Measurements from ENCODE around the gene STAMBPL1.
A peak's percentile ranks its signal among the peaks of the same experiment; 100 is the strongest.

STAMBPL1 gene

DNA sequence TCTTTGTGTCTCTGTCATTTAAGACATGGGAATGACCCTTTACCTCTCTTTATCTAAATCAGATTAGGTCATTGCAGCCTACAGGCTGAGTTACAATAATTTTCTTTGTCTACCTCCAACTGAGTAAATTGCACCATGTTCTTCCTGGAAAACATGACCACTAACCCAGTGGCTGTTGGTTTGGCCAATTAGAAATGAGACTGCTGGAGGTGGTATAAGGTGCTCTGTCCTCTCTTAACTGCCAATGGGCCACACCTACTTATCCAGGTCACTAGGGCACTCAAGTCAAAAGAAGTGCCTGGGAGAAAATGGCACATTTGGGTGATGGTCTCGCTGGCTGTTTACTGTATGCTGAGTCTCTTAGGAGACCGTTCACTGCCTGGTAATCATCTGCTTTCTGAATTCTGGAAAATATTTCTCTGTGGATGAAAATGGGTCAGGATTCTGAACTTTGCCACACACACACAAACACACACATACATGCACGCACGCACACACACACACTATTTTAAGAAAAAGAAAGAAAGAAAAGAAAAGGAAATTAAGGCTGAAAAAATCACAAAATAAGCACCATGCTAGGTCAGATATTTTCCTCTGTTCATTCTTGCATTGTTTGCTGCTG is 16.4 kb downstream of the STAMBPL1 start:
- DNase-seq (ENCODE audit: low read depth, low spot score) = no peak
- Histone ChIP-seq H3K36me3 (ENCODE audit: insufficient read depth, low read length) (no peaks in the 10 kb centered on the region), H3K4me3 (no peak overlapping the region), H3K9ac (ENCODE audit: insufficient read length) (no peak overlapping the region), H3K27ac (no peak overlapping the region), H3K9me3 (ENCODE audit: low read depth, low read length) (no peaks in the 10 kb centered on the region)
- TF ChIP-seq EZH2 (IDR thresholded peaks at IDR 0.05) = no peak
- TF ChIP-seq FOXP2 (optimal IDR thresholded peaks at IDR 0.05; ENCODE audit: control extremely low read depth, extremely low read length, insufficient read depth) = no peak
- no peak for TF ChIP-seq POLR2AphosphoS5 (IDR thresholded peaks at IDR 0.05; ENCODE audit: borderline replicate concordance, low read depth, low read length)

DNA sequence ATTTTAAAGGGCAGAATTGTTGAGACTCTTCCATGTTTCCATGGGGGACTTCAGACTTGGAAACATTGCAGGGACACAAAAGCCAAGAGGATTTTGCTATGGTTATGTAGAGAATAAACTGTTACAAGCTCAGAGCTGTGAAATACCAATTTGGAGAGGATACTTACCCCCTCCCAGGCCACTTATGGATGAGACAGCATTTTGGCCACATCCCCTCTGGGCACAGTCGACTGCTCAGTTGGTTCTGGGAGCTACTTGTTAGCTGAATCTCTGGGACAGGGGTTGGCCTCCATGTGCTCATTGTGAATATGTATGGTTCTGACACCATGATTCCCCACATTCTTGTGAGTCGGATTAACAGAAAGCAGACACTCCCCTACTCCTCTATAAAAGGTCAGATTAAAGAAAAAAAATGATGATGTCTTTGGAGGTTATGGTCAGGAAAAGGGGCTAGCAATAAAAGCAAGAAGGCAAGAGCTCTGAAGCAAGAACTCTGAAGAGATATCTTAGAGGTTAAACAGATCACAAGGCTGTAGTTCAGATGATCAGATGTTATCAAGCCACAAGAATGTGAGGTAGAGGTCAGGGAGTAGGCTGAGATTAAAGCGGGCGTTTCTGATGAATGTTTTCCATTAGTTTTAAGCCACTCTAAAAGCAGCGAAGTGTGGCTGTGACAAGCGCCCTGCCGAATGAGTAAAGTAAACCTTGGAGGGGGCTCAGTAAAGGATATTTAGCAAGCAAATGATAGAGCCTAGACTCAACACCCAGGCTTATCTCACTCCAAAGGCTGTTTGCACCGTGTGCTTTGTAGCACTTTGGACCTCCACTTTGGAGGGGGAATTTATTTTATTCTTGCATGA is 17.2 kb downstream of the STAMBPL1 start:
- TF ChIP-seq POLR2AphosphoS5 (IDR thresholded peaks at IDR 0.05; ENCODE audit: borderline replicate concordance, low read depth, low read length) = no peak
- TF ChIP-seq EZH2 (IDR thresholded peaks at IDR 0.05) = no peak
- no peak for TF ChIP-seq FOXP2 (optimal IDR thresholded peaks at IDR 0.05; ENCODE audit: control extremely low read depth, extremely low read length, insufficient read depth)
- H3K4me3 ChIP-seq = no peak overlapping the region
- no peak overlapping the region for H3K27ac ChIP-seq
- no peak for DNase-seq (ENCODE audit: low read depth, low spot score)
- H3K36me3 ChIP-seq (ENCODE audit: insufficient read depth, low read length) = no peaks in the 10 kb centered on the region
- no peaks in the 10 kb centered on the region for H3K9me3 ChIP-seq (ENCODE audit: low read depth, low read length)
- H3K9ac ChIP-seq (ENCODE audit: insufficient read length) = no peak overlapping the region

DNA sequence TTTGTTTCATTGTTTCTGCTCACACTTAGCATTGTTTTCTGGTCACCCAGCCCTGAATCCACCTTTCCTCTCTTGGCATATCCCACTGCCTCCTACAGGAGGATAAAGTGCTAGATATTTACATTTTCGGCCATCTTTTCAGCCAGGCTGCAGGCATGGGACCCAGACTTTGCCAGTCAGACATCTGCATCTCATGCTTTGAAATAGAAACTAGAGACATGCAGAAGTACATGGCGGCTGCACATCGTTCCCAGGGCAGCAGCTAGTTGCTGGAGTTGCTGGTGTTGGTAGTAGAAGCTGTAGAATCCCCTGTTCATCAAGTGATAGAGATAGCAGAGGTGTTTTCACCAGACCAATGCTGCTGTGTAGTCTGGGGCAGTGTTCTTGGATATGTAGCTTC is 18.7 kb downstream of the STAMBPL1 start:
- Histone ChIP-seq H3K27ac (no peak overlapping the region), H3K9me3 (ENCODE audit: low read depth, low read length) (no peaks in the 10 kb centered on the region), H3K9ac (ENCODE audit: insufficient read length) (no peak overlapping the region), H3K4me3 (no peak overlapping the region), H3K36me3 (ENCODE audit: insufficient read depth, low read length) (no peaks in the 10 kb centered on the region)
- TF ChIP-seq EZH2 (IDR thresholded peaks at IDR 0.05) (no peak), POLR2AphosphoS5 (IDR thresholded peaks at IDR 0.05; ENCODE audit: borderline replicate concordance, low read depth, low read length) (no peak)
- no peak for DNase-seq (ENCODE audit: low read depth, low spot score)

DNA sequence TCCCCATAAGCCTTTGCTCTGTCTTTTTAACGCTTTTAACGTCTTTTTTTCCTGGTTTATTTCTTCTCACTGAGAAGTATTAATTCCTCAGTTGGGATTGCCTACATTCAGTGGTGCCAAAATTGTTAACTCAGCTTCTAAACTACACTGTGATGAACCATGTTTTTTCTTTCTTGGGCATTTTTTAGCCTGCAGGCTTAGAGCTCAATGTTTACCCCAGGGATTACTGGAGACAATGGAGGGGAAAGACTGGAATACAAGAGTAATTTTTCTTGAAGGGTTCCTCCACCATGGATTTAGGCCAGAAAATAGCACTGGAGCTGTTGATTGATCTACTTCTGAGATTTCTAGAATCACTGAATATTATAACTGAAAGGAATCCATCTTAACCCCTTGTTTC is 19.8 kb downstream of the STAMBPL1 start:
- no peaks in the 10 kb centered on the region for H3K36me3 ChIP-seq (ENCODE audit: insufficient read depth, low read length)
- H3K4me3 ChIP-seq = no peak overlapping the region
- TF ChIP-seq FOXP2 (optimal IDR thresholded peaks at IDR 0.05; ENCODE audit: control extremely low read depth, extremely low read length, insufficient read depth) = no peak
- TF ChIP-seq EZH2 (IDR thresholded peaks at IDR 0.05) = no peak
- no peak for TF ChIP-seq POLR2AphosphoS5 (IDR thresholded peaks at IDR 0.05; ENCODE audit: borderline replicate concordance, low read depth, low read length)
- 0 out of 2 replicates have a peak overlapping the region, but pooled peaks have one; percentile 31 for H3K27ac ChIP-seq
- no peak overlapping the region for H3K9ac ChIP-seq (ENCODE audit: insufficient read length)
- H3K9me3 ChIP-seq (ENCODE audit: low read depth, low read length) = no peaks in the 10 kb centered on the region
- DNase-seq (ENCODE audit: low read depth, low spot score) = no peak

DNA sequence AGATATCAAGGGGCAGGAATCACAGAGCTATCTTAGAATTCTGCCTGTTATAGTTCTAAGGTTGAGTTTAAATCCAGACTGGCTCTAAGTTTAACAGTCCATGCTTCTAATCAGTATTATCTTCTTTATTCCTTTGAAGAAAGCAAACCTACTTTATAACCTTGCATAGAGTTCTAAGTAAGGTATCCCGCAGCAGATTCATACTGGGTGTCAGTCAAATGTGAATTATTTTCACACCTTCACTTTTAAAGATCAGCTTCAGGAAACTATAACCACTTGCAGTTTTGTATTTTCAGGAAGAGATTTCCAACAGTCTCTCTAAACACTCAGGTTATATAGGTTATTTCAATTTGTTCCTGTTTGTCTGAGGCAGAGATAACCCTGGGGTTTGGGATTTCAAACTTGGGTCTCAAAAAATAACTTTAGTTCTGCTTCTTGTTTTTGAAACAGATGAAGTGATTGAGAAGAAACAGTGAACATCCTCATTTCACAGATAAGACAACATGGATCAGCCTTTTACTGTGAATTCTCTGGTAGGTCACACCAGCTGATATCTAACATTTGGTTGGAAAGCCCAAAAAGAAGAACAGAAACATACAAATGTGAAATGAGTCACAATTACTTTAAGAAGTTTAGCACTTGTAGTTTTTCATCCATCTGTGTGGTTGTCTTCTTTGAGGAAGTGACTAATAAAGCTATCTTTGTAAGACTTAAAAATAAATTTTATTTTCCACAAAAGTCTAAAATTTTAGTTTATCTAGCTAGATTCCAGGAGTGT is 21.4 kb downstream of the STAMBPL1 start:
- no peaks in the 10 kb centered on the region for H3K9me3 ChIP-seq (ENCODE audit: low read depth, low read length)
- H3K27ac ChIP-seq = no peak overlapping the region
- no peak for TF ChIP-seq POLR2AphosphoS5 (IDR thresholded peaks at IDR 0.05; ENCODE audit: borderline replicate concordance, low read depth, low read length)
- TF ChIP-seq EZH2 (IDR thresholded peaks at IDR 0.05) = no peak
- no peak for TF ChIP-seq FOXP2 (optimal IDR thresholded peaks at IDR 0.05; ENCODE audit: control extremely low read depth, extremely low read length, insufficient read depth)
- no peaks in the 10 kb centered on the region for H3K36me3 ChIP-seq (ENCODE audit: insufficient read depth, low read length)
- no peak for DNase-seq (ENCODE audit: low read depth, low spot score)
- H3K9ac ChIP-seq (ENCODE audit: insufficient read length) = no peak overlapping the region
- H3K4me3 ChIP-seq = no peak overlapping the region

DNA sequence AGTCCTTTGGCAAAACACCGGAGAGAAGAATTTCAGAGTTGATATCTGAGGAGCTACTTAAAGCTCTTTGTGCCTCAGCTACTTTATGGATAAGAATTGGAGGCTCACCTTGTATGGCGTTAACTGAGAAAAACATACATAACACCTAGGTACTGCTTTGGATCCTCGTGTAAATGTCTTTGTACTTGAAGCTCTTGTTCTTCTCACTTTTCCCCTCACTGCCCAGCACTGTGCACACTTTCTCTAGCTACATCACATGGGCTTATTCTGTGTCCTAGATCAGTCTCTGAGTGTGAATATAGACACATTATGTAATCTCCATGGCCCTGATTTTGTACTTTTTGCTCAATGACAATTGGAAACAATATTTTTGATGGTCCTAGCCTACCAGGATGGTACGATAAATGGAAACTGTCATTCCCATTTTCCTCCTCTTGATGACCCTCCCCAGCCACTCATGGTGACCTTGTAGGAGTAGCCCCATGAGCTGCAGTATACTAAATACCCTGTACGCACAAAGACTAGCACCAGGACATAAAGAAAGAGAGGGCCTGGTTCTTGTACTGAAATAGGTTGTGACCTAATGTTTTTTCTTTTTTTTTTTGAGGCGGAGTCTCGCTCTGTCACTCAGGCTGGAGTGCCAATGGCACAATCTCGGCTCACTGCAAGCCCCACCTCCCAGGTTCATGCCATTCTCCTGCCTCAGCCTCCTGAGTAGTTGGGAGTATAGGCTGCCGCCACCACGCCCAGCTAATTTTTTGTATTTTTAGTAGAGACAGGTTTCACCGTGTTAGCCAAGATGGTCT is 22.1 kb downstream of the STAMBPL1 start:
- Histone ChIP-seq H3K9ac (ENCODE audit: insufficient read length) (no peak overlapping the region), H3K27ac (no peak overlapping the region), H3K9me3 (ENCODE audit: low read depth, low read length) (no peaks in the 10 kb centered on the region), H3K36me3 (ENCODE audit: insufficient read depth, low read length) (no peaks in the 10 kb centered on the region), H3K4me3 (no peak overlapping the region)
- no peak for TF ChIP-seq FOXP2 (optimal IDR thresholded peaks at IDR 0.05; ENCODE audit: control extremely low read depth, extremely low read length, insufficient read depth)
- no peak for TF ChIP-seq POLR2AphosphoS5 (IDR thresholded peaks at IDR 0.05; ENCODE audit: borderline replicate concordance, low read depth, low read length)
- no peak for TF ChIP-seq EZH2 (IDR thresholded peaks at IDR 0.05)
- no peak for DNase-seq (ENCODE audit: low read depth, low spot score)

DNA sequence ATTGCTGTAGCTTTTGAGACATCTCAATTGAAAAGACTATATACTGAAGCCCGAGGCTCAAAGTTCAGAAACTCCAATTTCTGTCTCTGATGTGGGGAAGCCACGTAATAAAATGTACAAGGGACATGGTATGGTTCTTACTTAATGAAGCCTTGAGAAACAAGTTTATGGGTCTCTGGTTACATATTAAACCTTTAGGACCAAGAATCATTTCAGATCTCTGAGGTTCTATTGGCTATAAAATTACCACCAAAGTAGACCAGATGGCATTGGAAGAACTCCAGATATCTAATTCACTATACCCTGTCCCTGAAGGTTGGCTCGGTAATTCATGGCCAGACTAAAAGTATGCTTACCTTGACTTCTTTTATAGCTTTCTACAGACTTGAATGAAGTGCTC is 23.7 kb downstream of the STAMBPL1 start:
- H3K27ac ChIP-seq = no peak overlapping the region
- no peak for DNase-seq (ENCODE audit: low read depth, low spot score)
- H3K4me3 ChIP-seq = no peak overlapping the region
- H3K9me3 ChIP-seq (ENCODE audit: low read depth, low read length) = no peaks in the 10 kb centered on the region
- no peaks in the 10 kb centered on the region for H3K36me3 ChIP-seq (ENCODE audit: insufficient read depth, low read length)
- TF ChIP-seq POLR2AphosphoS5 (IDR thresholded peaks at IDR 0.05; ENCODE audit: borderline replicate concordance, low read depth, low read length) (no peak), EZH2 (IDR thresholded peaks at IDR 0.05) (no peak), FOXP2 (optimal IDR thresholded peaks at IDR 0.05; ENCODE audit: control extremely low read depth, extremely low read length, insufficient read depth) (no peak)
- no peak overlapping the region for H3K9ac ChIP-seq (ENCODE audit: insufficient read length)

Measured in SK-N-MC (cell line).